Measurements from ENCODE around the gene PCDHB15. TPM values are rescaled to one million over a fixed set of nuclear protein-coding genes. Genes with fewer than 3 reads are reported as not detected.
"Not testable (repeated sequence)": the region's sequence is repeated elsewhere in the genome, so short reads cannot be mapped to it uniquely, and the experiment has no call there.

Gene PCDHB15
- total RNA-seq, 4 donors from 2014 or later, result 5.4 to 7.6 (median 6.4) TPM

- no peaks in the 10 kb centered on the region for H3K27me3 ChIP-seq
Measured at GRCh38 chr5:141234109-141234667, 11.0 kb upstream of the PCDHB15 start.

GRCh38 chr5:141235922-141236321 lies 9.3 kb upstream of the PCDHB15 start:
- DNase-seq (ENCODE audit: low spot score in 2 of 2); H3K27ac ChIP-seq; H3K4me3 ChIP-seq; H3K4me1 ChIP-seq; H3K36me3 ChIP-seq; H3K27me3 ChIP-seq: not testable (repeated sequence)
- H3K9me3 ChIP-seq, result peaks cover 4 to 100% (median 55%) of the 10 kb centered on the region in 4 donors
- 30 to 39% methylated on average over 17 to 22 of the region's 40 CpGs for WGBS, 2 donors

More at GRCh38 chr5:141234109-141234667, 11.0 kb upstream of the PCDHB15 start:
- peak overlapping the region in 1 of 4 donors; percentile 9 for H3K4me3 ChIP-seq
- peaks cover 4 to 96% (median 48%) of the 10 kb centered on the region in 4 donors for H3K9me3 ChIP-seq
- peaks cover 0 to 10% (median 0%) of the 10 kb centered on the region in 3 donors for H3K36me3 ChIP-seq
- TF ChIP-seq POLR2A (IDR thresholded peaks at IDR 0.05), result no peak
- H3K27ac ChIP-seq, result no peak overlapping the region
- WGBS, 2 donors, result 6 to 11% methylated on average over 15 of the region's 15 CpGs
- H3K4me1 ChIP-seq, result no peaks in the 10 kb centered on the region
- no peak for DNase-seq (ENCODE audit: low spot score in 2 of 2)

GRCh38 chr5:141236516-141237313 lies 8.5 kb upstream of the PCDHB15 start:
- WGBS, 2 donors, result 26 to 29% methylated on average over 29 to 32 of the region's 32 CpGs
- Histone ChIP-seq H3K27ac (no peak overlapping the region), H3K4me3 (no peak overlapping the region), H3K4me1 (no peaks in the 10 kb centered on the region), H3K9me3 (peaks cover 4 to 100% (median 57%) of the 10 kb centered on the region in 4 donors), H3K36me3 (peaks cover 0 to 10% (median 0%) of the 10 kb centered on the region in 3 donors), H3K27me3 (no peaks in the 10 kb centered on the region)
- no peak for TF ChIP-seq EP300 (IDR thresholded peaks at IDR 0.05)
- TF ChIP-seq POLR2A (IDR thresholded peaks at IDR 0.05), result no peak
- no peak for TF ChIP-seq CTCF (IDR thresholded peaks at IDR 0.05)
- DNase-seq (ENCODE audit: low spot score in 2 of 2), result no peak

- peaks cover 0 to 100% (median 59%) of the 10 kb centered on the region in 4 donors for H3K9me3 ChIP-seq
- H3K4me1 ChIP-seq, result no peaks in the 10 kb centered on the region
- no peaks in the 10 kb centered on the region for H3K27me3 ChIP-seq
- H3K36me3 ChIP-seq, result peaks cover 0 to 9% (median 0%) of the 10 kb centered on the region in 3 donors
- DNase-seq (ENCODE audit: low spot score in 2 of 2), result no peak
- 9 to 25% methylated on average over 9 to 15 of the region's 43 CpGs for WGBS, 2 donors
- no peak overlapping the region for H3K4me3 ChIP-seq
- TF ChIP-seq POLR2A (IDR thresholded peaks at IDR 0.05) (no peak), CTCF (IDR thresholded peaks at IDR 0.05) (no peak), EP300 (IDR thresholded peaks at IDR 0.05) (no peak)
- no peak overlapping the region for H3K27ac ChIP-seq
Measured at GRCh38 chr5:141241496-141241895, 3.7 kb upstream of the PCDHB15 start.

GRCh38 chr5:141246971-141247370 lies 1.8 kb downstream of the PCDHB15 start:
- not testable (repeated sequence) for H3K4me3 ChIP-seq; H3K27ac ChIP-seq; DNase-seq (ENCODE audit: low spot score in 2 of 2); H3K27me3 ChIP-seq; H3K4me1 ChIP-seq
- Histone ChIP-seq H3K9me3 (peaks cover 0 to 100% (median 58%) of the 10 kb centered on the region in 4 donors), H3K36me3 (peaks cover 0 to 49% (median 0%) of the 10 kb centered on the region in 3 donors)
- WGBS, 2 donors, result 44 to 52% methylated on average over 12 to 16 of the region's 42 CpGs

- H3K4me1 ChIP-seq; DNase-seq (ENCODE audit: low spot score in 2 of 2); H3K4me3 ChIP-seq; H3K27me3 ChIP-seq; H3K27ac ChIP-seq: not testable (repeated sequence)
- WGBS, 2 donors, result 55 to 58% methylated on average over 20 to 32 of the region's 34 CpGs
- H3K36me3 ChIP-seq, result peaks cover 0 to 49% (median 0%) of the 10 kb centered on the region in 3 donors
- H3K9me3 ChIP-seq, result peaks cover 0 to 100% (median 57%) of the 10 kb centered on the region in 4 donors
Measured at GRCh38 chr5:141247434-141247833, 2.2 kb downstream of the PCDHB15 start.

- Histone ChIP-seq H3K4me3 (no peak overlapping the region), H3K36me3 (peaks cover 0 to 68% (median 0%) of the 10 kb centered on the region in 3 donors), H3K27me3 (no peaks in the 10 kb centered on the region), H3K9me3 (peaks cover 0 to 100% (median 59%) of the 10 kb centered on the region in 4 donors), H3K4me1 (no peaks in the 10 kb centered on the region), H3K27ac (no peak overlapping the region)
- no peak for TF ChIP-seq CTCF (IDR thresholded peaks at IDR 0.05)
- TF ChIP-seq EP300 (IDR thresholded peaks at IDR 0.05), result no peak
- TF ChIP-seq POLR2A (IDR thresholded peaks at IDR 0.05), result no peak
- DNase-seq (ENCODE audit: low spot score in 2 of 2), result no peak
Measured at GRCh38 chr5:141250576-141250975, 5.4 kb downstream of the PCDHB15 start.

Data from tibial nerve (tissue), 4 donors.